Liver (tissue), 9 donors: ENCODE results near the gene SPTBN1. TPM values are rescaled to one million over a fixed set of nuclear protein-coding genes. Genes with fewer than 3 reads are reported as not detected.
A peak's percentile ranks its signal among the peaks of the same experiment; 100 is the strongest.

ENCODE experiments used
- DNase-seq: peaks from one replicate; pipeline ENCODE4 v3.0.0-alpha.2; 2017; ENCODE audit warnings: low spot score
- H3K27ac ChIP-seq, 2 donors: one replicate each; pipeline ENCODE4 v1.7.0; 2013; ENCODE audit warnings: inconsistent platforms in 2 of 2, low read length in 2 of 2, control low read depth in 1 of 2, low read depth in 1 of 2, mild to moderate bottlenecking in 1 of 2
- H3K27me3 ChIP-seq, 4 donors: one replicate each; pipeline versions ENCODE4 v1.6.1 to v1.7.0; 2013; ENCODE audit warnings: low read length in 3 of 4, inconsistent platforms in 1 of 4, mild to moderate bottlenecking in 1 of 4, moderate library complexity in 1 of 4; ENCODE audit not compliant: control insufficient read depth in 4 of 4, insufficient read depth in 4 of 4
- H3K36me3 ChIP-seq, 4 donors: one replicate each; pipeline versions ENCODE4 v1.6.1 to v1.7.0; 2013; ENCODE audit warnings: low read length in 3 of 4, mild to moderate bottlenecking in 3 of 4, low read depth in 1 of 4, moderate library complexity in 1 of 4; ENCODE audit not compliant: control insufficient read depth in 4 of 4, insufficient read depth in 3 of 4
- H3K4me1 ChIP-seq, 4 donors: one replicate each; pipeline versions ENCODE4 v1.6.1 to v1.7.0; 2013; ENCODE audit warnings: low read length in 3 of 4, mild to moderate bottlenecking in 3 of 4, moderate library complexity in 1 of 4; ENCODE audit not compliant: control insufficient read depth in 4 of 4, insufficient read depth in 4 of 4
- H3K4me3 ChIP-seq, 3 donors: one replicate each; pipeline versions ENCODE4 v1.6.1 to v1.7.0; 2013; ENCODE audit warnings: low read length in 3 of 3, control low read depth in 1 of 3, low read depth in 1 of 3, mild to moderate bottlenecking in 1 of 3
- H3K9ac ChIP-seq, 2 donors: one replicate each; pipeline ENCODE4 v1.7.0; 2013; ENCODE audit warnings: low read length in 2 of 2, mild to moderate bottlenecking in 2 of 2, moderate library complexity in 2 of 2, control low read depth in 1 of 2, low read depth in 1 of 2
- H3K9me3 ChIP-seq, 4 donors: one replicate each; pipeline versions ENCODE4 v1.6.1 to v1.7.0; 2013; ENCODE audit warnings: low read length in 3 of 4; ENCODE audit not compliant: control insufficient read depth in 4 of 4
- EGR1 ChIP-seq, 2 donors: IDR thresholded peaks; 2 replicates each; pipeline ENCODE4 v1.6.1; 2016 to 2018; ENCODE audit warnings: antibody characterized with exemption in 2 of 2, low read depth in 2 of 2
- FOXA1 ChIP-seq: IDR thresholded peaks from 2 replicates; pipeline ENCODE4 v1.6.1; 2016; ENCODE audit warnings: antibody characterized with exemption
- FOXA2 ChIP-seq: IDR thresholded peaks from 2 replicates; pipeline ENCODE4 v1.6.1; 2016; ENCODE audit warnings: antibody characterized with exemption
- GABPA ChIP-seq, 2 donors: IDR thresholded peaks in 1 of 2; conservative IDR thresholded peaks in 1 of 2; 2 replicates each; pipeline ENCODE4 v1.6.1; 2016; ENCODE audit warnings: antibody characterized with exemption in 2 of 2, mild to moderate bottlenecking in 1 of 2, moderate library complexity in 1 of 2
- HNF4A ChIP-seq, 2 donors: conservative IDR thresholded peaks; 2 replicates each; pipeline ENCODE4 v1.6.1; 2016; ENCODE audit warnings: antibody characterized with exemption in 2 of 2, mild to moderate bottlenecking in 2 of 2
- HNF4G ChIP-seq: IDR thresholded peaks from 2 replicates; pipeline ENCODE4 v1.6.1; 2016; ENCODE audit warnings: antibody characterized with exemption
- JUND ChIP-seq, 2 donors: IDR thresholded peaks; 2 replicates each; pipeline ENCODE4 v1.6.1; 2016; ENCODE audit warnings: antibody characterized with exemption in 2 of 2
- MAX ChIP-seq: IDR thresholded peaks from 2 replicates; pipeline ENCODE4 v1.6.1; 2016; ENCODE audit warnings: antibody characterized with exemption
- NR2F2 ChIP-seq: IDR thresholded peaks from 2 replicates; pipeline ENCODE4 v1.6.1; 2016; ENCODE audit warnings: antibody characterized with exemption
- RAD21 ChIP-seq, 2 donors: IDR thresholded peaks; 2 replicates each; pipeline ENCODE4 v1.6.1; 2016; ENCODE audit warnings: antibody characterized with exemption in 2 of 2, mild to moderate bottlenecking in 2 of 2
- REST ChIP-seq: IDR thresholded peaks from 2 replicates; pipeline ENCODE4 v1.6.1; 2016; ENCODE audit warnings: antibody characterized with exemption, mild to moderate bottlenecking
- RXRA ChIP-seq, 2 donors: IDR thresholded peaks; 2 replicates each; pipeline ENCODE4 v1.6.1; 2017 to 2018; ENCODE audit warnings: antibody characterized with exemption in 2 of 2, mild to moderate bottlenecking in 1 of 2
- SP1 ChIP-seq: IDR thresholded peaks from 2 replicates; pipeline ENCODE4 v1.6.1; 2018; ENCODE audit warnings: antibody characterized with exemption, mild to moderate bottlenecking
- TAF1 ChIP-seq: conservative IDR thresholded peaks from 2 replicates; pipeline ENCODE4 v1.6.1; 2016; ENCODE audit warnings: antibody characterized with exemption, mild to moderate bottlenecking
- YY1 ChIP-seq: IDR thresholded peaks from 2 replicates; pipeline ENCODE4 v1.6.1; 2016; ENCODE audit warnings: antibody characterized with exemption, mild to moderate bottlenecking
- WGBS: extraction: QIAGEN DNeasy Blood & Tissue Kit; methylation state at CpG from one replicate; pipeline ENCODE4 v1.1.7; 2013; 5-methylcytosine and 5-hydroxymethylcytosine counted together
- polyA plus RNA-seq, 2 donors: library from polyadenylated mRNA; stranded (reverse) in 1 of 2; unstranded in 1 of 2; fragments of 200-250 nt in 1 of 2; fragments of >200 nt in 1 of 2; fragmentation: Nextera tagmentation in 1 of 2; extraction: Ambion mirVana in 1 of 2; gene quantifications; one replicate each; pipeline versions ENCODE4 v1.2.1 to v1.2.3, GENCODE V29; 2013 to 2015
- total RNA-seq, 2 donors: library from RNA; depleted of rRNA; stranded (reverse); fragments of >200 nt; gene quantifications; one replicate each; pipeline ENCODE4 v1.2.3, GENCODE V29; 2014
- TF ChIP-seq, protein P1 (sequence below): fragments of 150-350 bp; IDR thresholded peaks from 2 replicates; pipeline ENCODE4 v1.5.1; 2017; ENCODE audit warnings: improper control_type of control experiment, low read depth, low read length; ENCODE audit not compliant: missing input control
- TF ChIP-seq, protein P2 (sequence below): IDR thresholded peaks from 2 replicates; pipeline ENCODE4 v1.6.1; 2016; ENCODE audit warnings: antibody characterized with exemption
- TF ChIP-seq, protein P3 (sequence below): IDR thresholded peaks from 2 replicates; pipeline ENCODE4 v1.6.1; 2016; ENCODE audit warnings: antibody characterized with exemption
- donor health status: healthy.
- donor health status: healthy.
- donor health status: healthy.
- donor health status: healthy.
- donor health status: healthy.

The SPTBN1 gene
- total and polyA plus RNA-seq, 4 donors, result 44.8 to 191 (median 75.9) TPM

DNA sequence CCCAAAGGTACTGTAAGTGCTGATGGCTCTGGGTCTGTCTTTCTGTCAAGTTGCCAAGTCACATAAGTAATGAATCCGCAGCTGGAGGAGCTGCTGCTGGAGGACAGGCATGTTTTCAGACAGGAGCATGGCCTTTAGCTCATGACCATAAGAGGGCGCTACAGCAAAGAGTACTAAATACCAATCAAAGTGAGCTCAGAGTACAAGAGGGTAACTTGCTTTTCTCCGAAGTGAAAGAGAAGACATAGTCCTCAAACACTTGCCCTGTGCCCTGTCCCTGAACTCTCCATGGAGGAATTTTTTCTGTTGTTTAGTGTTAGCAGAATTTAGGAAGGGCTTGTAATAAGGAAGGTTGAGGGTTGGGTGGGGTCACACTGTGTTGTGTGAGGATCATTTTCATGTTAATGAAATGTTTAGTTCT is 209.3 kb downstream of the SPTBN1 start:
- Histone ChIP-seq H3K9ac (no peak overlapping the region), H3K4me1 (peaks cover 11 to 65% (median 58%) of the 10 kb centered on the region in 4 donors), H3K27ac (peak overlapping the region; percentile 55 to 66), H3K9me3 (no peaks in the 10 kb centered on the region), H3K36me3 (peaks cover 0 to 48% (median 38%) of the 10 kb centered on the region in 4 donors), H3K4me3 (no peak overlapping the region), H3K27me3 (no peaks in the 10 kb centered on the region)
- DNase-seq, result no peak
- no peak for TF ChIP-seq MAX
- TF ChIP-seq RAD21 (IDR thresholded peaks at IDR 0.05), result peak; percentile 63 to 69
- TF ChIP-seq, protein P1, sequence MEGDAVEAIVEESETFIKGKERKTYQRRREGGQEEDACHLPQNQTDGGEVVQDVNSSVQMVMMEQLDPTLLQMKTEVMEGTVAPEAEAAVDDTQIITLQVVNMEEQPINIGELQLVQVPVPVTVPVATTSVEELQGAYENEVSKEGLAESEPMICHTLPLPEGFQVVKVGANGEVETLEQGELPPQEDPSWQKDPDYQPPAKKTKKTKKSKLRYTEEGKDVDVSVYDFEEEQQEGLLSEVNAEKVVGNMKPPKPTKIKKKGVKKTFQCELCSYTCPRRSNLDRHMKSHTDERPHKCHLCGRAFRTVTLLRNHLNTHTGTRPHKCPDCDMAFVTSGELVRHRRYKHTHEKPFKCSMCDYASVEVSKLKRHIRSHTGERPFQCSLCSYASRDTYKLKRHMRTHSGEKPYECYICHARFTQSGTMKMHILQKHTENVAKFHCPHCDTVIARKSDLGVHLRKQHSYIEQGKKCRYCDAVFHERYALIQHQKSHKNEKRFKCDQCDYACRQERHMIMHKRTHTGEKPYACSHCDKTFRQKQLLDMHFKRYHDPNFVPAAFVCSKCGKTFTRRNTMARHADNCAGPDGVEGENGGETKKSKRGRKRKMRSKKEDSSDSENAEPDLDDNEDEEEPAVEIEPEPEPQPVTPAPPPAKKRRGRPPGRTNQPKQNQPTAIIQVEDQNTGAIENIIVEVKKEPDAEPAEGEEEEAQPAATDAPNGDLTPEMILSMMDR, result peak; percentile 46
- 29% methylated on average over 3 of the region's 3 CpGs for WGBS

DNA sequence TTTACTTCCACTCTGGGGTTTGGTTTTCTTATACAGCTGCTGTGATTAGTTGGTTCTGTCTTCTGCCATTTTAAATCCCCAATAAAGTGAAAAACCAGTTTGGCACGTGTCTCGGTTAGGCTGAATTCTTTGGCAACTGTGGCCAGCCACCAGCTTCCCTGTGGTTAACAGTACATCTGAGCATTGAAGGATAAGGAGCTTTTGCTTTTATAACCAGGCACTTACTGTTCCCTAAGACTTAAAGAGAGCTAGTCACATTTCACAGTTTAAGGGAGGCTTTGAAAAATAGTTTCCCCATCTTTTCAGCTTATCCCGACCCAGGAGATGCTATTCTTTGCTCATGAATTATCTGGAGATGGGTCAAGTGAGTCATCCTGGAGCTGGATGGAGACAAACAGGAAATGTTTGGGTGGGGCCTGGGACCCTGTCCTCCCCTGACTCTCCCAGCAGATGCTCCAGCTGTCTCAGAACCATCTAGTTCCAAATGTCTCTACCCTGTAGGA is 210.1 kb downstream of the SPTBN1 start:
- H3K9ac ChIP-seq, result peak overlapping the region in 1 of 2 donors; percentile 40
- WGBS, result 32% methylated on average over 3 of the region's 3 CpGs

DNA sequence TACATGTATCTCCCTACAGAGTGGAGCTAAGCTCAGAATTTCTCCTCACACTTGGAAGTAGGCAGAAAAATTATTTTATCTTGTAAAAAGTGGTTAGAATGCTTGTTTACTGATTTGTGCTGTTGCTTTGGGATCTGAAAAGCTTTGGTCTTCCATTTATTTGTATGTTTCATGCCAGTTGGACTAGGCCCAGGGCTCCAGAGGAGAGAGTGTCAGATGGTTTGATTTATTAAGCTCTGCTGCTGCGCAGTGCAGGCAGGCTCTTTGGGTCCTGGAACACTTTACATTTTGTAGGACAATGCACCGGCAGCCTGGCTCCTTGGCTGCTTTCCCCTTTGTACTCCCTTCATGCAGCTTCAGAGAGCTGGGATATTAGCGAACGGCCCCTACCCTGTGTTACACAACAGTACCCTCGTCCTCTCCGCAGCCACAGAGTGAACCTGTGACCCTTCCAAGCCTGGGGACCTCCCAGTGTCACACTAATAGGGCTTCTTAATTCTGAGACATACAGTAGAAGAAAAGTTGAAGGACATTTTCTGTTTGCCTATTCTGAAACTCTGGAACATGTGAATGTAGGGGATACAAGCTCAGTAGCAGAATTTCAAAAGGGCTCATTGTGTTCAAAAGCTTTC is 210.6 kb downstream of the SPTBN1 start:
- H3K27ac ChIP-seq, result peak overlapping the region; percentile 55 to 66
- H3K9ac ChIP-seq, result peak overlapping the region in 1 of 2 donors; percentile 40
- peak; percentile 56 for DNase-seq
- no peaks in the 10 kb centered on the region for H3K27me3 ChIP-seq
- H3K36me3 ChIP-seq, result peaks cover 0 to 39% (median 27%) of the 10 kb centered on the region in 4 donors
- peaks cover 13 to 71% (median 58%) of the 10 kb centered on the region in 4 donors for H3K4me1 ChIP-seq
- no peak overlapping the region for H3K4me3 ChIP-seq
- TF ChIP-seq REST (peak; percentile 73), HNF4A (conservative IDR thresholded peaks at IDR 0.05) (peak; percentile 63 to 75), FOXA1 (no peak), YY1 (peak; percentile 62), RXRA (IDR thresholded peaks at IDR 0.05) (peak; percentile 74 to 87), FOXA2 (no peak), EGR1 (IDR thresholded peaks at IDR 0.05; ENCODE audit: low read depth in 2 of 2) (peak in 1 of 2 donors; percentile 26), NR2F2 (peak; percentile 62), RAD21 (IDR thresholded peaks at IDR 0.05) (peak in 1 of 2 donors; percentile 40), SP1 (peak; percentile 62), MAX (peak; percentile 40), JUND (IDR thresholded peaks at IDR 0.05) (peak in 1 of 2 donors; percentile 34), HNF4G (no peak)
- TF ChIP-seq, protein P2, sequence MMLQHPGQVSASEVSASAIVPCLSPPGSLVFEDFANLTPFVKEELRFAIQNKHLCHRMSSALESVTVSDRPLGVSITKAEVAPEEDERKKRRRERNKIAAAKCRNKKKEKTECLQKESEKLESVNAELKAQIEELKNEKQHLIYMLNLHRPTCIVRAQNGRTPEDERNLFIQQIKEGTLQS, result no peak
- TF ChIP-seq, protein P3, sequence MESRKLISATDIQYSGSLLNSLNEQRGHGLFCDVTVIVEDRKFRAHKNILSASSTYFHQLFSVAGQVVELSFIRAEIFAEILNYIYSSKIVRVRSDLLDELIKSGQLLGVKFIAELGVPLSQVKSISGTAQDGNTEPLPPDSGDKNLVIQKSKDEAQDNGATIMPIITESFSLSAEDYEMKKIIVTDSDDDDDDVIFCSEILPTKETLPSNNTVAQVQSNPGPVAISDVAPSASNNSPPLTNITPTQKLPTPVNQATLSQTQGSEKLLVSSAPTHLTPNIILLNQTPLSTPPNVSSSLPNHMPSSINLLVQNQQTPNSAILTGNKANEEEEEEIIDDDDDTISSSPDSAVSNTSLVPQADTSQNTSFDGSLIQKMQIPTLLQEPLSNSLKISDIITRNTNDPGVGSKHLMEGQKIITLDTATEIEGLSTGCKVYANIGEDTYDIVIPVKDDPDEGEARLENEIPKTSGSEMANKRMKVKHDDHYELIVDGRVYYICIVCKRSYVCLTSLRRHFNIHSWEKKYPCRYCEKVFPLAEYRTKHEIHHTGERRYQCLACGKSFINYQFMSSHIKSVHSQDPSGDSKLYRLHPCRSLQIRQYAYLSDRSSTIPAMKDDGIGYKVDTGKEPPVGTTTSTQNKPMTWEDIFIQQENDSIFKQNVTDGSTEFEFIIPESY, result peak; percentile 19
- 20% methylated on average over 6 of the region's 6 CpGs for whole genome bisulfite sequencing
- no peaks in the 10 kb centered on the region for H3K9me3 ChIP-seq

More for the DNA sequence above, 210.1 kb downstream of the SPTBN1 start:
- Histone ChIP-seq H3K9me3 (no peaks in the 10 kb centered on the region), H3K27ac (peak overlapping the region; percentile 55 to 66), H3K4me3 (no peak overlapping the region), H3K4me1 (peaks cover 13 to 71% (median 58%) of the 10 kb centered on the region in 4 donors), H3K36me3 (peaks cover 0 to 44% (median 32%) of the 10 kb centered on the region in 4 donors), H3K27me3 (no peaks in the 10 kb centered on the region)
- DNase-seq, result no peak
- TF ChIP-seq JUND (IDR thresholded peaks at IDR 0.05) (peak in 1 of 2 donors; percentile 6), GABPA (IDR thresholded peaks at IDR 0.05 in 1 of 2, conservative IDR thresholded peaks at IDR 0.05 in 1 of 2) (no peak), YY1 (no peak), TAF1 (no peak), FOXA1 (no peak)
